Nucleus accumbens (tissue), 56 donors: ENCODE results near the gene RASGRF1.
"Not testable (repeated sequence)": the region's sequence is repeated elsewhere in the genome, so short reads cannot be mapped to it uniquely, and the experiment has no call there.

Experiments
- DNase-seq, 56 donors: peaks; one replicate each; lab custom pipeline; 2025; lab: John Stamatoyannopoulos, UW

Gene RASGRF1

DNA sequence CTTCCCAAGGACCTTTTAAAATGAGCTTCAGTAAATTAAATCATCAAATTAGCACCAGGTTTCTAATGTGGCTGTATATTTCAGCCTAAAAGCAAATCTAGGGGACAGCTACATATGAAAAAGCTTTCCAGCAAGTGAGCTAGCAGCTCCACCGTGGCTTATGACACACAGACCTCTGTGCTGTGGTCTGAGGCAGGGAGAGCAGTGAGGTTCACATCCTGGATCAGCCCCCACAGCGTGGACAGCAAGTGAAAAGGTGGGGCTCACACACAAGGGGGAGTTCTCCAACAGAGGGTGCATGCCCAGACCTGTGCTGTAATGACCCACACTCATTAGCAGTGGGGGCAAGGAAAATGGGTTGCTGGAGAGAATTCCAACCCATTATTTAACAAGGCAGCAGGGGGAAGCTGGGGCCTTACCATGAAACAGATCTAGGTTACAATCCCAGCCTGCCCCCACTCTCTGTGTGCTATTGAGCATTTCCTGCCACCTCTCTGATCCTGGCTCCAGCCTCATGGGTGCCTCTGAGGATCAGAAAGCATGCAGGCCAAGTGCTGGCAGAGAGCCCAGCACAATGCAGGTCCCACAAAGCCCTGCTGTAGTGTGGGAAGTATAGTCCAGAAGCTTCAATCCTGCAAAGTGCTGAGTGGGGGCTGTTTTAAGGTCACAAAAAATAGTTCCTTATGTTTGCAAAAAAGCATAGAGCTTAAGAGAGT, 48.2 kb downstream of the RASGRF1 start:
- no peak for DNase-seq

DNA sequence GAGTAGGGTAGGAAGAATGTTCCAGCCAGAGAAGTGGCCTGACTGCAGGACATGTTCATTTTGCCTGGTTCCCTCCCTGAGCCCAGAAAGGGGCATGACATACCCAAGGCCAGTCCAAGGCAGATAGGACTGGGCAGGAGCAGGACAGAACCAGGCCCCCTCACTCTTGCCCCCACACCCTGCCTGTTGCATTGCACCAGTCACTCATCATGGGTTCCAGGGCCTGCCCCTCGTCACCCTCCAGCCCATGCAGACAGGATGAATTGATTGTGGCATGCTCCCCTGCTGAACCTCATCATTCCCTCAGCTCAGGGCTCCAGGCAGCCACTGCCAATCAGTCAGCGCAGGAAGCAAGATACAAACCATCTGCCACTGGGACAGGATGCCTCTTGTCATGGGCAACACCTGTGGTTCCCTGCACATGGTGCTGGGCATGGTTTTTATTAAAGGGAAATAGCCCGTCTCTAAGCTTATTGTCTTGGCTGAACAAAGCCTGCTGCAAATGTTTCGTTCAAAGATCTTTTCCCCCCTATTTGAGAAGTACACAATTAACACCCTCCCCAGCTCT, 48.9 kb downstream of the RASGRF1 start:
- no peak for DNase-seq

DNA sequence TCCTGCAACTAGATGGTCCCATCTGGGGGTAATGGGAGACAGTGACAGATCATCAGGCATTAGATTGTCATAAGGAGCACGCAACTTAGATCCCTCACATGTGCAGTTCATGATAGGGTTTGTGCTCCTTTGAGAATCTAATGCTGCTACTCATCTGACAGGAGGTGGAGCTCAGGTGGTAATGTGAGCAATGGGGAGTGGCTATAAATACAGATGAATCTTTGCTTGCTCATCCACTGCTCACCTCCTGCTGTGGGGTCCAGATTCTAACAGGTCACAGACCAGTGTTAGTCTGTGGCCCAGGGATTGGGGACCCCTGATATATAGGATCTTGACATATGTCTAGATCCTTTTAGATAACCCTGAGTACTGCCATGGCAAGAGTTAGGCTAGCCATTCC, 52.7 kb downstream of the RASGRF1 start:
- no peak for DNase-seq

DNA sequence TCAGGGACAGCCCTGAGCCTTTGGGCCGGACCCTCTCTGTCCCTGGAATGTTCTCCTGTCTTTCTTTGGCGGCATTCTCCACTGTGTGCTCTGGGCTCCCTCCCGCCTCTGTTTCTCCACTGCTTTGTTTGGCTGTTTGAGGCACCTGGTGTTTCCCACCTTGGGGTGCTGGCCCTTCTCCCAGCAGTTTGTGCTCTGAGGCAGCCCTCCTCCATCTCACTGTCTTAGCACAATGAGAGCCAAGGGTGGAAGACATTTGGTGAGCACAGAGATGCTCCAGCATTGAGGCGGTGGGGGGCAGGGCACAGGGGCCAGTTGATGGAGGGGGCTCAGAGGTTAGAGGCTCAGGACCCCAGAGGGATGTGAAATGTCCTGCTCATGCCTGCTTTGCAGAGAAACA, 54.3 kb downstream of the RASGRF1 start:
- no peak for DNase-seq

DNA sequence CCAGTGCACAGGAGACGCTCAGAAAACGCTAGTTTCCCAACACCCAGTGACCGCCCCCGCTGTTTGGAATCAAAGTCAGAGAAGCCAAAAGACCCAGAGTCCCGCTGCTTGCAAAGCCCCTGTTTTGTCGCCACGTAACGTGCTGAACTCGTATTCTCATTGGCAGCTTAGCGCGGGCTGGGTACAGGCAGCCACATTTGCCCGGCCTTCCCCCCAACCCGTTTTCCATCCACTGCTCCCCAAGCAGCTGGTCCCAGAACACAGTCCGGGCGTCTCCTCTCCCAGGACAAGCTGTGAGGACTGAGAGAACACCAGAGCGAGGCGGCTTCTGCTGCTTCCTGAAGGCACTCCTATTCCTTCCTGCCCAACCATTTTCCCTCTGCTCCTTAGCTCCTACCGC, 54.8 kb downstream of the RASGRF1 start:
- no peak for DNase-seq

DNA sequence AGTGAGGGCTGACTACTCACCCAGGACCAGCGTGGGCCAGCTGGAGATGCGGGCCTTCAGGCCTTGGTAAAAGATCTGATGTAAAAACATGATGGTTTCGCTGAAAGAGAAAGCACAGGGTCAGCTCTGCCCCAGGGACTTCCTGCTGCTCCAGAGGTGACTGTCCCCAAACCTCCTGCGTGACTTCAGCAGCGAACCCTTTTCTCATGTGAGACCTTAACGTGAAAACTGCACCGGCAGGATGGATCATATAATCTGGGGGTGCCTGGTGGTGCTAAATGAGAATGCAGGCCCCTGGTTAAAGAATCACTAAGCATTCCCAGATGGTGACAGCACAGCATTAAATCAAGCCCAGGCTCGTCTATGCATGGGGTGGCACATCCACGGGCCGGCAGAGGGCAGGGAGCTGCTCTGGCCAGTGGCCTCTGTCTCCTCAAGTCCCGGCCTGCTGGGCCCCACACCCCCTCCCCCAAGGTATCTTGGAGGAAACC, 55.4 kb downstream of the RASGRF1 start:
- peak in 4 of 56 donors; percentile 7 to 37 (median 15) for DNase-seq

DNA sequence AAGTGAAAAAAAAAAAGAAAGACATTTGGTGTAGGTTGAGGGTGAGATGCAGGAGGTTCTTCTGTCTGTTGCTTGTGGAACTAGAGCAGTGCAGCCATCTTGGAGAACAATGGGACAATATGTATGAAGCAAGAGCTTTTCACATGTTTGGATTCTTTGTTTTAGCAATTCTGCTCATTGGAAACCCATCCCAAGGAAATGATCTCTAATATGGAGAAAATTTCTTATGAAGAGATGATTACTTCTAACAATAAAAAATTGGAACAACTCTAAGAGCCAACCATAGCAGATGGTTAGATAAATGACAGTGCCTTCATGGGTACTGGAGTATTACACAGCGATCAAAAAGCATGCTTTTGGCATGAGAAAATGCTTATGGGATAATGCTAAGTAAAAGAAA, 56.3 kb downstream of the RASGRF1 start:
- no peak for DNase-seq

DNA sequence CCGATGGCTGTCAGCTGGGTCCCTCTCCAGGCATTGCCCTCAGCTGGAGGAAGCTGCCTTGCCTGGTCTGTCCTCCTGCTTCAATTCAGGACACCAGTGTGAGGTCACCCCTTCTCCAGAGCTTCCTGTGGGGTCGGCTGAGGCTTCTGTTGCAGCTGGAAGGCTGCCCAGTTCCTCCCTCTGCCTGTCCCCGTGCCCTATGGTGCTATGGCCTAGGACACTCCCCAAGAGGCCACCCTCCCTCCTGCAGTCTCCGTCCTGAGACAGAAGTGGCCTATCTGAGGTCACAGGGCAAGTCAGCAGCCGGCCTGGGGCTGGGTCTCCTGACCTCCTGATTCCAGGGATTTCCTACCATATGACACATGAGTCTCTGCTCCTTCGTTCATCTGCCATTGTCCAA, 57.9 kb downstream of the RASGRF1 start:
- no peak for DNase-seq

DNA sequence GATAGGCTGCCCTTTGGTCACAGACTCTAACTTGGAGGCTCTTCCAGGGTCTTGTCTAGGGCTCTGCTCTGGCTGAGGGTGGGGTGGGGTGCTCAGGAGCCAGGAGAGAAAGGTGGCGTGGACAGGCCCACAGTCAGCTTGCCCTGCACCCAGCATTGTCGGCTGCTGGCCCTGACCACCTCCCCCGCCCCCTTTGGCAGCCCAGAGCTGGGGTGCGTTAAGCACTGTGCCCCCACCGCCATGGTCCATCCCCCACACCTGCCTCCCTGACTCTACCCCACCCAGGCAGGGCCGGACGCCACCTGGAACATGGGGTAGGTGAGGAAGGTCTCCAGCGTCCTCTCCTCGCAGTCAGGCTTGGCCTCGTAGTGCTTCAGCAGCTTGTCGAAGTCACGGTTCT, 58.8 kb downstream of the RASGRF1 start:
- DNase-seq = no peak

DNA sequence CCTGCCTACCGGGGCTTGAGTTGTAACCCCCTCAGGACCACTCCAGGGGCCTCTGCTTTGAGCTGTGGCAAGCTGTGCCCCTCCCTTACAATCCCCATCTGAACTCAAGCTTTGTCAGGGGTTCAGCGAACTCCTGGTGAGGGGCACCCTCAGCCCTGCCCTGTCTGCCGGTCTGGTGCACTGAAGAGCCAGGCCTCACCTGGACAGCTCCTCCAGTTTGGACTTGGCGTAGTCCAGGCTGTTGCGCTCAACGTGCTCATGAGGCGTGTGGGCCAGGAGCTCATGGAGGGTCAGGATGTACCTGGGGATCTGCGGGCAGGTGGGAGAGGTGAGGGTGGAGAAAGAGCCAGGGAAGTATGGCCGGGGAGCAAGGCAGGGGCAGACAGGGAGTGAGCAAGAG, 59.4 kb downstream of the RASGRF1 start:
- DNase-seq = no peak

DNA sequence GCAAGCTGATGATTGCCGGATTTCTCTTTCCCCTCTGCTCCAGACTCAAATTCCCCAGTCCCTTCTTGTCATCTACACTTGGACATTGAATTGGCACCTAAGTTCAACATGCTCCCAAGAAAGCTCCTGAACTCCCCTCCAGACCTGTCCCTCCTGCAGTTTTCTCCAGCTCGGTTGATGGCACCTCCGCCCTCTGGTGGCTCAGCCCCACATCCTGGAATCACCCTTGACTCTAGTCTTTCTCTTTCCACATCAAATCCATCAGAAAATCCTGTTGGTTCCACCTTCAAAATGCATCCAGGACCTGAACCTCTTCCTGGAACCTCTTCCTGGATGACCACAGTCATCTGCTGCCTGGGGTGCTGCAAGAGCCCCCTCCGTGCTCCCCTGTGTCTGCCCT, 60.1 kb downstream of the RASGRF1 start:
- no peak for DNase-seq

DNA sequence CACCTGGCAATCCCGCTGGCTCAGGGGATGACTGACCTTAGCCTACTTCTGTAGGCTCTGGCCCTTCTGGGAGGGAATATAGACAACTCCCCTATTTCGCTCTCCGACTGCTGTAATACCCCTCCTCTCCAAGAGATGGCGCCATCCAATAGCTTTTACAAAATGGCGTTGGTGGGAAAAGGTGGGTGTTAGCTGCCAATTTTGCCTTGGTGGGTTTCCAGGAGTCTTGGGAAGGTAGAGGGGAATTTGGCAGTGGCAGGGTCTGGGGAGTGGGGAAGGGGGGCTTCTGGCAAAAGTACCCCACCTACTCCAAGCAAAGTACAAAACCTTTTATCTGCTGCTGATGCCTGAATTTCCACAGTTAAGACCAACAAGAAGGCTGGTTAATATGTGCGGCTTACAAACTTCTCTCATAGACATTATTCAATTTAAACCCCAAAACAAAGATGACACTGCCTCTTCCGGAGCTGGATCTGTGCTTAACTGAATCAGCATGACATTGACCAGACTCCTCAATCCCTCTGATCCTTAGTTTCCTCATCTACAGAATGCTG, 62.1 kb downstream of the RASGRF1 start:
- DNase-seq = peak in 35 of 56 donors; percentile 7 to 68 (median 22)

DNA sequence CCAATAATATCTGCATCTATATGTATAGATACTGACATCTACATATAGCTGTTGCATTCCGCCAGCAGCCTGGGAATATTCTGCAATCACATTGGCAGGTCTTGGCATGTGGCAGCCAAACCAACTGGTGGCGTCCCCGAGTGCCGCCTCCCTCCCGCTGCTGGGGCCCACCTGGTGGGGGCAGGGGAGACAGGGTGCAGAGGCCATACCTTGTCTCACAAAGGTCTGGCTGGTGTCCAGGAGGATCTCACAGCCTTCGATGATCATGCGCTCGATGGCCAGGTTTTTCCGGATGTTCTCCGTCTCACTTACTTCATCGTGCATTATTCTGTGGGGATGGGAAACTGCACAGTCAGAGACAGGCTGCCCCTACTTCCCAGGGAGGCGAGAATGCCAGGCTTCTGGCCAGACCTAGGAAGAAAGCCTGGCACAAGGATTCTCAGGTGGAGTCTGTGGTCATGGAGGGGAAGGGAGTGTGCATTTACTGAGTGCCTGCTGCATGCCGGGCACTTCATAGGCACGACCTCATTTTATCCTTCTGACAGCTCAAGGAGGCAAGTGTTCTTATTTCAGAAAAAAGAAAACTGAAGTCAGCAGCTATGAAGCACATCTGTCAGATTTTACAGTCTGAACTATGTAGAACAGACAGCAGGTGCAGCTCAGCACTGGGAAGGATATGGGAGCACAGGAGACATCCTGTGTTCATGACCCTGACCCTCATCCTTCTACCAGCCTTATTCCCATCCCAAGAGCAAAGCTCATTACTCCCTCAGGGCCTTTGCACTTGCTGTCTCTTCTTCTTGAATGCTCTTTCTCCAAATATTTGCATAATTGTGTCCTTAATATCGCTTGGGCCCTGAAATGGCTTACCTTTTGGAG, 62.8 kb downstream of the RASGRF1 start:
- no peak for DNase-seq

DNA sequence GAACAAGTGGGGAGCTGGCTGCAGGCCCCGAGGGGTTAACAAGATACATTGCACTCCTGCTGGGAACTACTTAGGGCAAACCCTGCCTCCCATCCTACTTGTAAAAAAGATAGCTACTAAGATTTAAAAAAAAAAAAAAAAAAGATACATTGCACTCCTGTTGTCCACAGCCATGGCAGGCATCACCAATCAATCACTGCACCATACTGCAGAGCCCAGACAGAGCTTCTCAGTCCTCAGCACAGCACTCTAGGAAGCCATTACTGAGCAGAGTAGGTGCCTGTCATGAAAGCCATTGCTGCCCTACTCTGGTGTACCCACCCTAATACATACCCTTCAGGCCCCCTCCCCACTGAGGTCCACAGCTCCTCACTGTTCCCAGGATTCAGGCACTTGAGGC, 64.8 kb downstream of the RASGRF1 start:
- DNase-seq = no peak

DNA sequence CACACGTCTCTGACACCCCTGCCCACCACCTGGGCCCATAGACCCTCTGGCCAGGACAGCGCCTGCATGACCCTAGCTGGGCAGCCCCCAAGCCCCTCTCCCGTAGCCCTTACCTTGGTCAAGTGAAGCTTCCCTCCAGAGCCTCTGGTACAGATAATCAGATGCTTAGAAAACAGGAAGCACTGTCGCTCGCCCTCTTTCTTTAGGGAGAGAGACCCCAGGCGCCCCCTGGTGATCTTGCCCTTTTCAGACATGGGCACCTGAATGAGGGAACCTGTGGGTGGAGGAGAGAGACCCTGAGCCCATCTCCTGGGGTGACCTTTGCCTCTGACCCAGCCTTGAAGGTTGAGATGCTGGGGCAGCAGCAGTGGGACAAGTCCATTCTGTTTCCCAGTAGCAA, 65.4 kb downstream of the RASGRF1 start:
- peak in 1 of 56 donors; percentile 10 for DNase-seq

DNA sequence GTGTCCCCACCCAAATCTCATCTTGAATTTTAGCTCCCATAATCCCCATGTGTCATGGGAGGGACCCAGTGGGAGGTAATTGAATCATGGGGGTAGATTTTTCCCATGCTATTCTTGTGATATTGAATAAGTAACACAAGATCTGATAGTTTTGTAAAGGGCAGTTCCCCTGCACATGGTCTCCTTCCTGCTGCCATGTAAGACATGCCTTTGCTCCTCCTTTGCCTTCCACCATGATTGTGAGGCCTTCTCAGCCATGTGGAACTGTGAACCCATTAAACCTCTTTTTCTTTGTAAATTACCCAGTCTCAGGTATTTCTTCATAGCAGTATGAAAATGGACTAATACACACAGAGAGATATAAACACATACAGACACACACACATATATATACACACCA, 66.1 kb downstream of the RASGRF1 start:
- DNase-seq = not testable (repeated sequence)

DNA sequence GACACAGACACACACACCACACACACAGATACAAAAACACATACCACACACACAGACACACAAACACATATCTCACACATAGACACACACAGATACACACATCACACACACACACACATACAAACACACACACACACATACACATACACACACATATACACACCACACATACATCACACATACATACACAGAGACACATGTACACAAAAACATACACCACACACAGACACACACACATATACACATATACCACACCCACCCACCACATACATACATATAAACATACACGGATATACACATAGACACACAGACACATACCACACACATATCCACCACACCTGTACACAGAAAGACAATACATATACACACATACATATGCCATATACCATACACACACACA, 66.7 kb downstream of the RASGRF1 start:
- no peak for DNase-seq

DNA sequence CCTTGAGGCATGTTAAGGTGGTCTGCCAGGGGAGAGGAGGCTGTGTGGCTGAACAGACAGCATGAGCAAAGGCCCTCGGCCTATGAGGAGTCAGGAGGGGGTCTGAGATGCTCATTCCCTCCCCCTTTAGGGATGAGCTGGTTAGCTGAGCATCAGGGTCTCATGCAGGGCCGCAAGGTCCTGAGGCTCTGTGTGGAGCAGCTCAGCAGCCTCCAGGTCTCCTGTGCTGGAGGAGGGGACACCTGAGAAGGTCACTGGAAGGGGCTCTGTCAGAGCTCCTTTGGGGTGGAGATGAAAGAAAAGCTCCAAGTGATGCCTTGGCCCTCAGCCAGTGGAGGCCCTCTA, 67.1 kb downstream of the RASGRF1 start:
- no peak for DNase-seq

DNA sequence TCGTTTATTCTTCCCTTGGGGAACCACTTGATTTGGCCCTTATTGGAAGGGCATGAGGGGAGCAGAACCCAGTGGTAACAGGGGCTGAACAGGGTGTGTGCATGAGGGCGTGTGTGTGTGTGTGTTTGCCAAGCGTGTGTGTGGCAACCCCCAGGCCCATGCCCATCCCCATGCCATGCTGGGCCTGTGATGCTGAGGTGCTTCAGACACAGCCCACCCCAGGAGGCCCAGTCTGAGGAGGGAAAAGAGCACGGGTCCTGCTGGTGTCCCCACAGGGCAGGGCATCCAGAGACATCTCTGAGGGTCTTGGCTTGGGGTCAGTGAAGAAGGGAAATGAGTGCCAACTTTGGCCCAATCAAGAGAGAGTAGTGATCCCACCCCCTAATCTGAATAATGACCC, 71.6 kb downstream of the RASGRF1 start:
- DNase-seq = no peak

DNA sequence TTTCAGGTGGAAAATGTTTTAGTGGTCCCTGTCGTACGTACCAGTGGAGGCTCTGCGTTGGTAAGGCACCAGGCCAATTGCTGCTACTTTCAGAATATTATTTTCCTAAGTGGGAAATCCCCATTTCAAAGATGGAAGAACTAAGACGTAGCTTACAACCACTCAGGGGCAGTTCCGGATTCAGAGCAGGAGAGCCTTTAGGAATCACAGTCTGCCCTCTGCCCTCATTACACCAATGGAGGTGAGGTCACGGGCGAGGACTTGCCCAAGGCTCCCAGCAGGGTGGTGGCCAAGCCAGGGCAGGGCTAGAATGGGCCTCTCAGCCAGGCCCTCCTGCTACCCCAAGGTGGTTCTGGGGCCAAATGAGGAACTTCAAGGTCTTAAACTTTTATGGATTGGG, 72.6 kb downstream of the RASGRF1 start:
- no peak for DNase-seq

DNA sequence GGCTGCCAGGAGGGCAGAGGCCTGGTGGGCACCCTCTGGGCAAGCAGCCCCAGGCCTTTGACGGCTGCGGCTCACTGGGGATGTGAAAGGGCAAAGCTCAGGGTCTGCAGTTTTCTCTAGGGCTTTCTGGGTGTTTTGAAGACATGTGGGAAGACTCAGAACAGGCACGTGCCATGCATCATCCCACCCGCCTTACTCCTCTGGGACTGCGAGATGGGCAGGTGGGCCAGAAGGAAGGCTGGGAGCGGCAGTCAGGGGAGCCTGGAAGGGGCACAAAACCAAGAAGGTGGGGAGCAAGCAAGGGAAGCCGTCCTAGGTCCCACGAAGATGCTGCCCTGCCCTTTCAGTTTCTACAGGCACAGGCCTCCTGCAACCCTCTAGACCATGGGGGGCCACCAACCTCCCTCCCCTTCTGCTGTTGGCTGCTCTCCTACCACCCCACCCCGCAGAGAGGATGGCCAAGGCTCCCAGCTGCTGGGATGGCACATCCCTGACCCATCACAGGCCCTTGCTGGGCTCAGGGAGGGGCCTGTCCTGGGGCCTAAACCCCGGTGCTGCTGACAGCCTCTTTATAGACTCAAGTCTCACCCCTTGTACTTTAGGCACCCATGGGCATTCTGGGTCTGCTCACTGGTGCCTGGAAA, 73.9 kb downstream of the RASGRF1 start:
- DNase-seq = no peak
